ENCODE data around the gene TF.

Gene TF

GRCh38 chr3:133824961-133825485, 78.8 kb downstream of the TF start:
- Histone ChIP-seq H2AFZ (ENCODE audit: low read depth, low read length, severe bottlenecking) (no peak overlapping the region), H3F3A (ENCODE audit: insufficient read depth) (no peaks in the 10 kb centered on the region), H3K79me2 (ENCODE audit: insufficient read depth, low read length) (no peaks in the 10 kb centered on the region), H3K27me3 (ENCODE audit: low read length) (no peaks in the 10 kb centered on the region), H3K9ac (ENCODE audit: low read length) (no peak overlapping the region), H3K9me2 (replicated peaks; ENCODE audit: insufficient read depth, low read length) (no peaks in the 10 kb centered on the region), H3K9me3 (ENCODE audit: insufficient read depth, low read length) (no peaks in the 10 kb centered on the region), H3K36me3 (ENCODE audit: low read length) (peaks cover 9% of the 10 kb centered on the region), H3K27ac (ENCODE audit: low read depth, low read length) (no peak overlapping the region), H3K4me2 (ENCODE audit: low read depth, low read length, poor library complexity, severe bottlenecking) (no peak overlapping the region), H4K20me1 (ENCODE audit: low read depth, low read length) (no peaks in the 10 kb centered on the region), H3K4me3 (ENCODE audit: insufficient read depth, low read length, poor library complexity, severe bottlenecking) (no peak overlapping the region)
- no peak for TF ChIP-seq EZH2phosphoT487 (conservative IDR thresholded peaks at IDR 0.05; ENCODE audit: low read length)
- no peak for TF ChIP-seq CTCF (IDR thresholded peaks at IDR 0.05; ENCODE audit: insufficient read depth, low read length, poor library complexity, severe bottlenecking)

GRCh38 chr3:133825969-133826727, 80.0 kb downstream of the TF start:
- TF ChIP-seq CTCF (IDR thresholded peaks at IDR 0.05; ENCODE audit: insufficient read depth, low read length, poor library complexity, severe bottlenecking): no peak
- no peak for TF ChIP-seq EZH2phosphoT487 (conservative IDR thresholded peaks at IDR 0.05; ENCODE audit: low read length)
- Histone ChIP-seq H3K9me3 (ENCODE audit: insufficient read depth, low read length) (no peaks in the 10 kb centered on the region), H3K27me3 (ENCODE audit: low read length) (no peaks in the 10 kb centered on the region), H3K27ac (ENCODE audit: low read depth, low read length) (no peak overlapping the region), H3K4me2 (ENCODE audit: low read depth, low read length, poor library complexity, severe bottlenecking) (no peak overlapping the region), H3K79me2 (ENCODE audit: insufficient read depth, low read length) (no peaks in the 10 kb centered on the region), H3F3A (ENCODE audit: insufficient read depth) (no peaks in the 10 kb centered on the region), H3K9me2 (replicated peaks; ENCODE audit: insufficient read depth, low read length) (no peaks in the 10 kb centered on the region), H4K20me1 (ENCODE audit: low read depth, low read length) (no peaks in the 10 kb centered on the region), H2AFZ (ENCODE audit: low read depth, low read length, severe bottlenecking) (no peak overlapping the region), H3K36me3 (ENCODE audit: low read length) (no peaks in the 10 kb centered on the region), H3K9ac (ENCODE audit: low read length) (no peak overlapping the region), H3K4me3 (ENCODE audit: insufficient read depth, low read length, poor library complexity, severe bottlenecking) (no peak overlapping the region)

GRCh38 chr3:133827136-133827535, 80.9 kb downstream of the TF start:
- no peak for TF ChIP-seq EZH2phosphoT487 (conservative IDR thresholded peaks at IDR 0.05; ENCODE audit: low read length)
- no peak for TF ChIP-seq CTCF (IDR thresholded peaks at IDR 0.05; ENCODE audit: insufficient read depth, low read length, poor library complexity, severe bottlenecking)
- no peaks in the 10 kb centered on the region for H3K9me3 ChIP-seq (ENCODE audit: insufficient read depth, low read length)
- no peak overlapping the region for H2AFZ ChIP-seq (ENCODE audit: low read depth, low read length, severe bottlenecking)
- H3K9ac ChIP-seq (ENCODE audit: low read length): no peak overlapping the region
- no peaks in the 10 kb centered on the region for H3F3A ChIP-seq (ENCODE audit: insufficient read depth)
- no peaks in the 10 kb centered on the region for H3K9me2 ChIP-seq (replicated peaks; ENCODE audit: insufficient read depth, low read length)
- no peaks in the 10 kb centered on the region for H3K36me3 ChIP-seq (ENCODE audit: low read length)
- no peaks in the 10 kb centered on the region for H3K27me3 ChIP-seq (ENCODE audit: low read length)
- H4K20me1 ChIP-seq (ENCODE audit: low read depth, low read length): no peaks in the 10 kb centered on the region
- no peak overlapping the region for H3K4me2 ChIP-seq (ENCODE audit: low read depth, low read length, poor library complexity, severe bottlenecking)
- no peak overlapping the region for H3K27ac ChIP-seq (ENCODE audit: low read depth, low read length)
- H3K4me3 ChIP-seq (ENCODE audit: insufficient read depth, low read length, poor library complexity, severe bottlenecking): no peak overlapping the region
- no peaks in the 10 kb centered on the region for H3K79me2 ChIP-seq (ENCODE audit: insufficient read depth, low read length)
